PC-9 (cell line): Measurements from ENCODE around the gene PJA2.

Source experiments
- CTCF ChIP-seq: fragments of 200-600 bp; sonication (generic); conservative IDR thresholded peaks from 2 replicates; pipeline ENCODE4 v1.6.1; 2017; ENCODE audit warnings: mixed run types, antibody characterized with exemption, mild to moderate bottlenecking, moderate library complexity
- EZH2 ChIP-seq: fragments of 200-600 bp; sonication (generic); IDR thresholded peaks from 2 replicates; pipeline ENCODE4 v1.8.0; 2017; ENCODE audit warnings: antibody characterized with exemption, low read depth

DNA sequence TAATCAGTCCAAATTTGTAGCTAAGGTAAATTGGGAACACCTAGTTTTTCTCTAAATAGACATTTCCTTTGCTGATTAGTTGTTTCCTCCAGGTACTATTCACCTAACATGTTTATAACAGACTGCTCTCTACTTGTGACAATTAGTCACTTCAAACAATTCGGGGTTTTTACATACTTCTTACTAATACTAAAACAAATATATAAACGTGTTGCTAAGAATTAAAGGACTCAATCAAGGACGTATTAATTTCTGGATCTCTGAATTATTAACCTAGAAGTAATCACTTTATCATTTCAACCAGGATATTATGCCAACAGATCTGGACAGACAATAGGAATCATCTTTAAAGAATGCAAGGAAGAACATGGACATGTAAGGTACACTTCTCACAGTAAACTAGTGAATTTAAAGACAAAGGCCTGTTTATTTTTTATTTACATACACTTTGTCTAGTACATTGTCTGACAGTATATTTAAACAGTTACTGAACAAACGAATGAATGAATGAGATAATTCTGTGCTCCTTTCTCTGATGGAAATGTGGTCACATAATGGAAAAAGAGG lies 22.3 kb downstream of the PJA2 start:
- TF ChIP-seq CTCF (no peak), EZH2 (no peak)
